Measurements from ENCODE around the gene UGT1A4.
A peak's percentile ranks its signal among the peaks of the same experiment; 100 is the strongest.
"Not testable (repeated sequence)": the region's sequence is repeated elsewhere in the genome, so short reads cannot be mapped to it uniquely, and the experiment has no call there.

Gene UGT1A4

DNA sequence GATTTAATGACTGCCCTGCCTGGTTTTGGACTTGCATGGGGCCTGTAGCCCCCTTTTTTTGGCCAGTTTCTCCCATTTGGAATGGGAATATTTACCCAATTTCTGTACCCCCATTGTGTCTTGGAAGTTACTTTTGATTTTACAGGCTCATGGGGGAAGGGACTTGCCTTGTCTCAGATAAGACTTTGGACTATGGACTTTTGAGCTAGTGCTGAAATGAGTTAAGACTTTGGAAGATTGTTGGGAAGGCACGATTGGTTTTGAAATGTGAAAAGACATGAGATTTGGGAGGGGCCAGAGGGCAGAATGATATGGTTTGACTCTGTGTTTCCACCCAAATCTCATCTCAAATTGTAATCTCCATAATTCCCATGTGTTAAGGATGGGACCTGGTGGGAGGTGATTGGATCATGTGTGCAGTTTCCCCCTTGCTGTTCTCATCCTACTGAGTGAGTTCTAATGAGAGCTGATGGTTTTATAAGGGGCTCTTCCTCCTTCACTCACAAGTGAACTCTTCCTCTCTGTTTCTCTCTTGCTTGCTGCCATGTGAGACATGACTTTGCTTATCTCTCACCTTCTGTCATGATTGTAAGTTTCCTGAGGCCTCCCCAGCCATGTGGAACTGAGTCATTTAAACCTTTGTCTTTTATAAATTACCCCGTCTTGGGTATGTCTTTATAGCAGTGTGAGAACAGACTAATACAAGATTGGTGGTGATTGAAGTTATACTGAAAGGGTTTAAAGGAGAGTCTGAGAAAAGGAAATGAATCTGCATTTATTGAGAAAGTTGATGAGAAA is 32.9 kb downstream of the UGT1A4 start:
- DNase-seq: not testable (repeated sequence)

DNA sequence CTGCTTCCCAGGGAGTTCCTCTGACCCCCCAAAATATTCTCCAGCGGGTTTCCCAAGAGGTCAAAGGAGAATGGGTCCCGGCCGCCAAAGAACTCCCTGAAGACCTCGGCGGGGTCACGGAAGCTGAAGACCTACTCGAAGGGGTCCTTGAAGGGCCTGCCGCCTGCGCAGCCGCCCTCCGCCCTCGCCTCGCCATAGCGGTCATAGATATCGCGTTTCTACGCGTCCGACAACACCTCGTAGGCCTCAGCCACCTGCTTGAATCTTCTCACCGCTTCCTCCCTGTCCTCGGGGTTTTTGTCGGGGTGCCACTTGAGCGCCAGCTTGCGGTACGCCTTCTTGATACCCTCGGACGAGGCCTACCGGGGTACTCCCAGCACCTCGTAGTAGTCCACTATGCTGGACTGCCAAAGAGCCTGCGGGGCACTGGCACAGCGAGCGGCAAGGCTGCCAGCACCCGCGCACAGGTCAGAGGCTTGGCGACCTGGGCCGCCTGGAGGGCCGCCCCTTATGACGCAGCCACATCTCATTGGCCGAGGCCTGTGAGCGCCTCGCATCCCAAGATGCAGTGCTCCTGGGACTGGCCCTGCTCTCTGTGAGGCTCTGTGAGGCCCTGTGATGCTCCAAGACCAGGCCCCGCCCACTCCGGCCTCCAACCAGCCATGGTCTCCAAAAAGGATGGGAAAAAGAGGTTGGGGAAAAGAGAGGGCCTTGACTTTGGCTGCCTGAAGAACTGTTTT is 36.5 kb downstream of the UGT1A4 start:
- no peak for DNase-seq

DNA sequence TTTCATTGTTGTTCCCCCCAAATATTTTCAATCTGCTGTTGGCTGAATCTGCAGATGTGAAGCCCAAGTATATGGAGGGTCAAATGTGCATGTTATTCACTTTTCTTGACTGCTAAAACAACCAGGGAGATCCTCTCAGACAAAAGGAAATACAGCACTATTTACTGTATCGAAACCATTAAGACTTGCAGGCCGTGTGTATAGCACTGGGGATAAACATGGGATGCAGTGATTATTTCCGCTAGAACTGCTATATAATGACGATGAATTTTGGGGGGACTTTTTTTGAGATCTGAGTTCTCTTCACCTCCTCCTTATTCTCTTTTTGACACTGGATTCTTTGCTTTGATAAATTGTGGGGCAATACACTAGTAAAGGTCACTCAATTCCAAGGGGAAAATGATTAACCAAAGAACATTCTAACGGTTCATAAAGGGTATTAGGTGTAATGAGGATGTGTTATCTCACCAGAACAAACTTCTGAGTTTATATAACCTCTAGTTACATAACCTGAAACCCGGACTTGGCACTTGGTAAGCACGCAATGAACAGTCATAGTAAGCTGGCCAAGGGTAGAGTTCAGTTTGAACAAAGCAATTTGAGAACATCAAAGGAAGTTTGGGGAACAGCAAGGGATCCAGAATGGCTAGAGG is 38.0 kb downstream of the UGT1A4 start:
- no peak for DNase-seq

DNA sequence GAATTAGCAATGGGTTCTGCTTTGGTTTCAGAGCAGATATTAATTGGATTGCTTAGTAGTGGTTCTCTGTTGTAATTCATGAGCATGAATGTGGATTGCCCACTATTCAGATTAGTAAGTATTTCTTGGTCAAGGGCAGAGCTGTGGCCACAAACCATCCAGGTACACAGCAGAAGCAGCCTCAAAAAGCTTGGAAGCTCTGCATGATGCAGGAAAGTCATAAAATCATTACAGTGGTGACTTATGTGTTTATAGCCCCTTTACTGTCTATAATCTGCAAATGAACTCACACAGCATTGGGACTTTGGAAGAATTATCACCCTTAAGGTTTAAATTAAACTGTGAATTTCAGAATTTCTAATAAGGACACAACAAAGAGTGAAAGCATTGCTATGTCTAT is 39.6 kb downstream of the UGT1A4 start:
- no peak for DNase-seq

GRCh38 chr2:233758849-233759248 is 40.3 kb downstream of the UGT1A4 start:
- no peak for DNase-seq

DNA sequence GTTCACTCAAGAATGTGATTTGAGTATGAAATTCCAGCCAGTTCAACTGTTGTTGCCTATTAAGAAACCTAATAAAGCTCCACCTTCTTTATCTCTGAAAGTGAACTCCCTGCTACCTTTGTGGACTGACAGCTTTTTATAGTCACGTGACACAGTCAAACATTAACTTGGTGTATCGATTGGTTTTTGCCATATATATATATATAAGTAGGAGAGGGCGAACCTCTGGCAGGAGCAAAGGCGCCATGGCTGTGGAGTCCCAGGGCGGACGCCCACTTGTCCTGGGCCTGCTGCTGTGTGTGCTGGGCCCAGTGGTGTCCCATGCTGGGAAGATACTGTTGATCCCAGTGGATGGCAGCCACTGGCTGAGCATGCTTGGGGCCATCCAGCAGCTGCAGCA is 41.5 kb downstream of the UGT1A4 start, which contains the start of gene UGT1A1:
Gene UGT1A1 (plus strand): TSS at position 228 of the 400 bp plus-strand sequence. CDS start 18 bp downstream, at position 246.
- no peak for DNase-seq

- no peak for DNase-seq
Measured at GRCh38 chr2:233761040-233761769, 42.7 kb downstream of the UGT1A4 start.

GRCh38 chr2:233764264-233764663 is 45.7 kb downstream of the UGT1A4 start:
- peak; percentile 2 for DNase-seq

- no peak for DNase-seq
Measured at GRCh38 chr2:233764761-233765160, 46.2 kb downstream of the UGT1A4 start.

DNA sequence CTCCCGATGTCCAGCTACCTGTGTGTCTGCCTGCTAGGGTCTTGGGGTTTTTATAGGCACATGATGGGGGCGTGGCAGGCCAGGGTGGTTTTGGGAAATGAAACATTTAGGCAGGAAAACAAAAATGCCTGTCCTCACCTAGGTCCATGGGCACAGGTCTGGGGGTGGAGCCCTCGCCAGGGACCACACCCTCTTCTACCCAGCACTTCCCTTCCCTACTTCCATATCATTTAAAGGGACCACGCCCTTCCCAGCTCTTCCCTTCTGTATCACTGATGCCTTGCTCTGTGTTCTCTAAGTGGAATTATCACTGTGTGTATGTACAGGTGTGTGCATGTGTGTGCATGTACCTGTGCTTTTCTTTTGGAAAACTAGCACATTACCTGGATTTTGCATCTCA is 47.9 kb downstream of the UGT1A4 start:
- DNase-seq: no peak

DNA sequence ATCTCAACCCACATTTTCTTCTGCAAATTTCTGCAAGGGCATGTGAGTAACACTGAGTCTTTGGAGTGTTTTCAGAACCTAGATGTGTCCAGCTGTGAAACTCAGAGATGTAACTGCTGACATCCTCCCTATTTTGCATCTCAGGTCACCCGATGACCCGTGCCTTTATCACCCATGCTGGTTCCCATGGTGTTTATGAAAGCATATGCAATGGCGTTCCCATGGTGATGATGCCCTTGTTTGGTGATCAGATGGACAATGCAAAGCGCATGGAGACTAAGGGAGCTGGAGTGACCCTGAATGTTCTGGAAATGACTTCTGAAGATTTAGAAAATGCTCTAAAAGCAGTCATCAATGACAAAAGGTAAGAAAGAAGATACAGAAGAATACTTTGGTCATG is 49.5 kb downstream of the UGT1A4 start:
- DNase-seq: no peak

DNA sequence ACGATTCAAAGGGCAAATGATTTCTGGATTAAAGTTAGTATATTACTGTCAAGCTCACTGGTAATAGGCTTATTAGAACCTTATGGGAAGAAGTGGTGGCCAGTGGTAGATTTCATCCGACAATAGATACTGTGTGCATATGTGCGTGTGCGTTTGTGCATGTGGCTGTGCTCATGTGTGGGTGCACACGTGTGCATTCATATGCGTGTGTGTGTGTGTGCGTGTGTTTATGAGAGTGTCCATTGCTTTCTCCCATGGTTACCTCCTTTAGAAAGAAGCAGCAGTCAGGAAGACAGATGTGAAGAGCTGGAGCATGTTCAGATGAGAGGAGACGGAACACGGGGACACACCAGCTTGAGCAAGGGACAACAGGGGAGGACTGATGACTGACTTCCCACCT is 50.7 kb downstream of the UGT1A4 start:
- DNase-seq: no peak

- DNase-seq: no peak
Measured at GRCh38 chr2:233772153-233772552, 53.6 kb downstream of the UGT1A4 start.

GRCh38 chr2:233772583-233772982 is 54.0 kb downstream of the UGT1A4 start:
- no peak for DNase-seq

- no peak for DNase-seq
Measured at GRCh38 chr2:233773854-233774253, 55.3 kb downstream of the UGT1A4 start.

DNA sequence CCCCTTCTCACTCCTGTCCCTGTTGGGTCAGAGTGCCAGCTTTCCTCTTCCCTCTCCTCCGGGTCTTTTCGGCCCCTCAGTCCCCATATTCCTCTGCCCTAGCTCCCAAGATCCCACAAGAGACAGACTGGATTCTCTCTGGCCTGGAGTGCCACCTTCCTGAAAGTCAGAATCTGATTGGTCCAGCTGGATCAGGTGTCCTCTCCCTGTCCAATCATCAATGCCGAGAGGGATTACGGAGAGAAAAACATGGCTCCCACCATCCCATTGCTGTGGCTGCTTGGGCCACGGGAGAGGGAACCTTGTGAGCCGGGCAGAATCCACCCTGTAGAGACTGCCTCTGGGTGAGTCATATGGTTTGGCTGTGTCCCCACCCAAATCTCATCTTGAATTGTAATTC is 56.9 kb downstream of the UGT1A4 start:
- DNase-seq: no peak

DNA sequence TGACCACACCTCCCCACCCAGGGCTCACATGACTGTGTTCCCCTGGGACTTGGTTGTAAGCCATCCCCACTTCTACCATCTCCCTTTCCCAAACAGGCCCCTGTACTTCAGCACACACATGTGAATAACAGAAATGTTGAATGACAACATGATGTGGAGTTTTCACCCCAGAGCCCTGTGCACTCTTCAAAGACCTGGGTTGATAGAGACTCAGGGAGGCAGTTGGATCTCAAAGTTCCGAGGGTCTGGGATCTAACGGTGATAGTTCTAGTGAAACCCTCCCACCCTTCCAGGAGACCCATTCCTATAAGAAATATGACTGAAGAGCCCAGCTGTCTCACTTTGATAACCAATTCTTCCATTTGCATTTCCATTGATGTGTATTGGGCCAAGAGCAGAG is 59.5 kb downstream of the UGT1A4 start, which contains the start of gene MROH2A:
Gene MROH2A (plus strand): TSS at position 301 of the 400 bp plus-strand sequence. CDS start 1,029 bp downstream, outside the sequence.
- no peak for DNase-seq

DNA sequence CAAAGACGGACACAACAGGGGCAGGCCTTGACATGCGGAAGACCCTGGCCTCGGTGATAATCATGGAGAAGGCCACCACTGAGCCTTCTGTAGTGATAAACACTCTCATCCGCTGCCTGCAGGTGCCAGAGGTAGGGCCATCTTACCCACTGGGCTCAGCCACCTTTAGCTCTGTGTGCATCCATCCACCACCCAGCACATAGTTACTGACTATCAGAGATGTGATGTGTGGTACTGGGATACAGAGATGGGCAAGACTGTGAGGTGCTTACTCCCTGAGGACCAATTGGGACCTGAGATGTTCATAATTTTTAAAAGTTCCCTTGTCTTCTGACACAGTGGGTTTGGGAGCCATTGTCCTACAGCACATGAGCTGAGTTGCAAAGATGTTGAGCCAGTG is 61.2 kb downstream of the UGT1A4 start:
- no peak for DNase-seq

DNA sequence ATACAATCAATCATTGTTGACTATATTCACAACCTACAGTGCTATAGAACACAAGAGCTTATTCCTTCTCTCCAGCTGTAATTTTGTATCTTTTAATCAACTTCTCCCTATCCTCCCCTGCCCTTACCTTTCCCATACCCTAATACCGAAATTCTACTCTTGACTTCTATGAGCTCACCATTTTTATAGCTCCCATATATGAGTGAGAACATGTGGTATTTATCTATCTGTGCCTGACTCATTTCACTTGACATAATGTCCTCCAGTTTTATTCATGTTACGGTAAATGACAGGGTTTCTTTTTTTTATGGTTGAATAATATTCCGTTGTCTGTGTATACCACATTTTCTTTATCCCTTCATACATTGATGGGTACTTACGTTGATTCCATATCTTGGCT is 62.2 kb downstream of the UGT1A4 start:
- no peak for DNase-seq

DNA sequence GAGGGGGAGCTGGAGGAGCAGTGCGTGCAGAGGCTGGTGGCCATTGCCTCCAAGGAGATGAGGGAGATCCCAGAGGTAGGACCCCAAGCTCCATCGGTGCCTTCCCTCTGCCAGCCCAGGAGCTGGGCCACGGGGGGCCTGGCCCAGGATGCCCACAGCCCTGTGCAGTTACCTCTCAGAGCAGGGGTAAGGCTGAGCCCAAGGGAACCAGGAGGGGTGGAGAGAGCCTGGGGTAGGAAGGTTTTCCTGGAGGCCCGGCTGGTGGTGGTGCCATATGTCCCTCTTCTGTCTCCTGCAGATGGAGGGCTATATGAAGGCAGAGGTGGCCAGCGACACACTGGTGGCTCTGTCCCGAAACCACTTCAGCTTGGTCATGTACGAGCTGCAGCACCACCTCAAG is 71.0 kb downstream of the UGT1A4 start:
- DNase-seq: no peak

DNA sequence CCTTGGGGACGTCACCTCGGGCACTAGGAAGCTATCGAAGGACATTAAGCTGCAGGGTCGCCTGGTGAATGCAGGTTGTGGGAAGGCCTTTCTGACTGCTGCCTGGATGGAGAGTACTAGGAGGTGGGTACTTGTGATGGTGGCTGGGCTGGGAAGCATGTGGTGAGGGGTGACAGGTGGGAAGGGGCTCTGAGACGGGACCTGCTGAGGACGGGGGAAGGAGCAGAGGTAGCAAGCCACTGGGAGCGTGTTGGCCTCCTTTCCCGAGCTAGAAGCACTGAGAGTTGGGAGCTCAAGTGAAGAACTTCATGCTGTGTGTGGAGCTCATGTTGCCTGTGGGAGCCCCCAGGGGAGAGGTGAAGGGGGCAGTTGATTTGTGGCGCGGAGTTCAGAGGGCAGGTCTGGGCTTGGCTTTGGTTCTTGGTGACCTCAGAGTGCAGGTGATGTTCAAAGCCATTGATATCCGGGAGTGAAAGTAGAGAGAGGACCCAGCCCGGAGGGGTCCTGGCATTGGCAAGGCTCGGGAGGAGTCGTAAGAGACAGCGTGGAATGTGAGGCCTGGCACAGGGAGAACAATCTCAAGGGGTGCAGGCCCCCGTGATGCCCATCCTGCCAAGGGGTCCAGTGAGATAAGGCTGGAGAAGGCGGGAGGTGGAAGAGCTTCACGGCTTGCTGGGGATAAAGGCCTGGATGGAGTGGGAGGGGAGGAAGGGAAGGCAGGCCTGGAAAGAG is 72.8 kb downstream of the UGT1A4 start:
- DNase-seq: no peak

DNA sequence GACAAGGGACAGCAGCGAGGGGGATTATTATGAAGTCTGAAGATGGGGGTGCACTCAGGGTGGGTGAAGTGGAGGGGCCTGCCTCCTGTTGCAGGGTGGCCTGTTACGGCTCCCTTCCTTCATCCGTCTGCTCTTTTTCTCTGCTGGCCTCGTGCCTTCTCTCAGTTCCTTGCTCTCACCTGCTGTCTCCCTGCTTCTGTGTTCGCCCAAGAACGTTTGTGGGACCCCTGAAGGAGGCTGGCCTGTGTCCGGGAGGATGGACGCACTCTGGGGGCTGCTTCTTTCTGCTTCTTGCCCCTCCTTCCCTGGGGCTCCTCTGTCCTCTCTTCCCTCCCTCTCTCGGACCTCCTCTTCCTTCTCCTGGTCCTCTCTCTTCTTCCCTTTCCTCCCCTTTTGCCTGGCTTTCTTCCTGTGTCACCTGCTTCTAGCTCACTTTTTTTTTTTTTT is 73.4 kb downstream of the UGT1A4 start:
- DNase-seq: no peak

Data from fibroblast of skin of abdomen (primary cell).